Thyroid gland (tissue), 4 donors: ENCODE data around the gene LIMS2.

Experiments used
- POLR2A ChIP-seq, 2 donors: fragments of 450-650 bp; IDR thresholded peaks; one replicate each; pipeline ENCODE4 v1.6.1; 2017; ENCODE audit warnings: antibody characterized with exemption in 2 of 2, mild to moderate bottlenecking in 2 of 2, moderate library complexity in 1 of 2
- TF ChIP-seq, protein P1 (sequence below), 6 experiments: fragments of 200-600 bp in 3 of 6; fragments of 450-650 bp in 3 of 6; sonication (generic) in 3 of 6; IDR thresholded peaks; one replicate each; pipeline ENCODE4 v1.5.1; 2016 to 2019; ENCODE audit warnings: antibody characterized with exemption in 6 of 6, mild to moderate bottlenecking in 2 of 6, inconsistent platforms in 1 of 6, moderate library complexity in 1 of 6

DNA sequence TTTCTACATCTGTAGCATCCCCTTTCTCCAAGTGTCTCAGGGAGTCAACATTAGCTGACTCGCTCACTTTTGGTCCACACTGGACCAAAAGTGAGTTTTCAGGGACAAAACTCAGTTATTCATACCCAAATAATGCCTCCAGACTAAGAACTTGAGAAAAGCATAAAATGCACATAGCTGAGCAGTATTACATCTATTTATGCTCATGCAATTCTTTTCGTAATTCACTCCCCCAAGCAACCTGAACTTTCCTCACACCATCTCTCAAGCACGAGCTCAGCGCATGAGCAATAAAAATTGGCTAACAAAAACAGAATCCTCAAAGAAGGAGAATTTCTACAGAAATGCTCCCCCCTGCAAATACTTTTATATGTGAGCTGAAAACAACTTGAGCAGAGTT is 42.9 kb upstream of the LIMS2 start:
- no peak for TF ChIP-seq POLR2A (IDR thresholded peaks at IDR 0.05)
- TF ChIP-seq, protein P1, sequence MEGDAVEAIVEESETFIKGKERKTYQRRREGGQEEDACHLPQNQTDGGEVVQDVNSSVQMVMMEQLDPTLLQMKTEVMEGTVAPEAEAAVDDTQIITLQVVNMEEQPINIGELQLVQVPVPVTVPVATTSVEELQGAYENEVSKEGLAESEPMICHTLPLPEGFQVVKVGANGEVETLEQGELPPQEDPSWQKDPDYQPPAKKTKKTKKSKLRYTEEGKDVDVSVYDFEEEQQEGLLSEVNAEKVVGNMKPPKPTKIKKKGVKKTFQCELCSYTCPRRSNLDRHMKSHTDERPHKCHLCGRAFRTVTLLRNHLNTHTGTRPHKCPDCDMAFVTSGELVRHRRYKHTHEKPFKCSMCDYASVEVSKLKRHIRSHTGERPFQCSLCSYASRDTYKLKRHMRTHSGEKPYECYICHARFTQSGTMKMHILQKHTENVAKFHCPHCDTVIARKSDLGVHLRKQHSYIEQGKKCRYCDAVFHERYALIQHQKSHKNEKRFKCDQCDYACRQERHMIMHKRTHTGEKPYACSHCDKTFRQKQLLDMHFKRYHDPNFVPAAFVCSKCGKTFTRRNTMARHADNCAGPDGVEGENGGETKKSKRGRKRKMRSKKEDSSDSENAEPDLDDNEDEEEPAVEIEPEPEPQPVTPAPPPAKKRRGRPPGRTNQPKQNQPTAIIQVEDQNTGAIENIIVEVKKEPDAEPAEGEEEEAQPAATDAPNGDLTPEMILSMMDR (IDR thresholded peaks at IDR 0.05) = no peak
